Measurements from ENCODE around the gene SCMH1.
"Not testable (repeated sequence)": the region's sequence is repeated elsewhere in the genome, so short reads cannot be mapped to it uniquely, and the experiment has no call there.

The SCMH1 gene

DNA sequence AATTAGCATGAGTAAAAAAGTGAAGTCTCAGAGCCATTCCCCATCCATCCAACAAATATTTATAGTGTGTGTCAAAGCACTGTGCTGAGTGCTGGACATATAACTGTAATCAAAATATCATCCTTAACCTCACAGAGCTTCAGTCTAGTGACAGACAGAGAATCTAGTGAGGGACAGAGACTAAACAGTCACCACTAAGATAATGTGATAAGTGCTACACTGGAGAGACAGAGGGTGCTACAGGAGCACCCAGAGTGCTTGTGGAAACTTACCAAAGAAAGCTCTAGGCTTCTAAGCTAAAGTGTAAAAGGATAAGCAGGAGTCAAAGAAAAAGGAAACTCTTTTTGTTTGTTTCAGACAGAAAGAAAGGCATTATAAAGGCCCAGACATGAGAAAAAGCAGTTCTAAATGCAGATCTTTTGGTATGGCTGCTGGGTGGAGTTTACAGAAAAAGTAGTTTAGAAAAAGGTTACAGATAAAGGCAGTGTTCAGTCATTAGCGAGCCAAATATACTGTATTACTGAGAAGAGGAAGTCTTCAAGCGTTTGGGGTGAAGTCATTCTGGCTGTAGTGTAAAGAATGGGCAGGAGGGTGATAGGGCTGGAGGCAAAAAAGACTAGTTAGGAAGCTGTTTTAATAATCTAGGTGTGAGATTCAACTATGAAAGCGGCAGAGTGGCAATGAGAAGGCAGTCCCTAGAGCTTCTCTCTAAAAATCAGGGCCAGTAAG lies 83.8 kb downstream of the SCMH1 start:
- no peak for DNase-seq (ENCODE audit: extremely low read depth in 1 of 2, low read depth in 1 of 2)

DNA sequence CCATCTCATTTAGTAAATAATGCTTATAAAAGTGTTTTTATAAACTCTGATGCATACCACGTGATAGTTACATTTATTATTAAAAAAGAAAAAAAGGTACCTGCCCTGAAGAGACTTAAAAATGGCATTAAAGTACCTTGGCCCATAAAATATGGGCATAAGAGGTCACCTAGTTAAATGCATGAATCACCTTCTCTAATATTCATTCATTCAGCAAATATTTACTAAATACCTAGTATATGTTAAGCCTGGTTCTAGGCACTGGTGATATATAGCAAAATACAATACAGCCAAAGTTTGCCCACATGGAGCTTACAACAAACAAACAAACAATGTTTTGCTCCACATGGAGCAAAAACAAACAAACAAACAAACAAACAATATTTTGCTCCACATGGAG lies 87.0 kb downstream of the SCMH1 start:
- no peak for DNase-seq (ENCODE audit: extremely low read depth in 1 of 2, low read depth in 1 of 2)

- DNase-seq (ENCODE audit: extremely low read depth in 1 of 2, low read depth in 1 of 2) = no peak
These were observed 88.3 kb downstream of the SCMH1 start for GRCh38 chr1:41153750-41154274.

GRCh38 chr1:41152622-41153044 lies 89.5 kb downstream of the SCMH1 start:
- no peak for DNase-seq (ENCODE audit: extremely low read depth in 1 of 2, low read depth in 1 of 2)

DNA sequence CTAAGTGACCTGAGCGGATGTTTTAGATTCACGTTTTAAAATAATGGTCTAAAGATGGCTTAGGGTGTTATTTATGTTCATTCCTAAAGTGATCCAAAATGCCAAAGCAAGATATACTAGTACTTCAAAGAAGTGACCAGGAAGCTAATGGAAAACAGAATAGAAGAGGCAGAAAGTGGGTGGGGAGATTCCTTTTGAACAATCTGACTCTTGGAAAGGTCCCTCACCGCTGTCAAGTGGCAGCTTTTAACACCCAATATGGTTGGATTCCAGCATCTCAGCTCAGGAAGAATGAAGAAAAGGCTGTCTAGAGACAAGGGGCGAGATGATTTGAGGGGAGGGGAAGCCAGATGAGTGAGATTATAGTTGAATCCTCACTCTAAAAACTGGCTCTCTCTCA lies 90.3 kb downstream of the SCMH1 start:
- no peak for DNase-seq (ENCODE audit: extremely low read depth in 1 of 2, low read depth in 1 of 2)

GRCh38 chr1:41149570-41149969 lies 92.5 kb downstream of the SCMH1 start:
- DNase-seq (ENCODE audit: extremely low read depth in 1 of 2, low read depth in 1 of 2) = no peak

DNA sequence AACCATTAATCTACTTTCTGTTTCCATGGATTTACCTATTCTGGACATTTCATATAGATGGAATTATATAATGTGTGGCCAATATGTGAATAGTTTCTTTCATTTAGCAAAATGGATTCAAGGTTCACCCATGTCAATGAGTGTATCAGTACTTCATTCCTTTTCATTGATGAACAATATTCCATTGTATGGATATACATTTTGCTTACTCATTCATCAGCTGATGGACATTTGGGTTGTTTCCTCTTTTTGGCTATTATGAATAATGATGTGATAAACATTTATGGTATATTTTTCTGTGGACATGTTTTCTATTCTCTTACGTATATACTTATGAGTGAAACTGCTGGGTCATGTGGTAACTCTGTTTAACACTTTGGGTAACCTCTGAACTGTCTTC lies 97.8 kb downstream of the SCMH1 start:
- no peak for DNase-seq (ENCODE audit: extremely low read depth in 1 of 2, low read depth in 1 of 2)

DNA sequence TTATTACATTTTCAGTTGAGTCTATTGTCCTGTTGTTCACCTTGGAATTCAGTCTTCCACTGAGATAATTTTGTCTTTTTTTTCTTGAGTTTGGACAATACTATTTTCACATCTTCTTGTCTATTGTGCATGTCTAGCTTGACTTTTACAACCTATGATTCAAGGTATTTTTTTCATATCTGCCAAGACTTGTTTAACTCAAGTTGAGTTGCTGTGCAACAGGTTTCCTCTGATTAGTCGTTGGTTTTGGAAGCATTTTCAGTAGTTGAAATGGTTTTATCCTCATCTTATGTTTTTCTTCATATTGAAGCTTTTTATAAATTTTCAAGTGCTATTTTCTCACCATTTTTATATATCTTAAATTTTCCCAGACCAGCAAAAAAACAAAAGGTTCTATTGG lies 103.6 kb downstream of the SCMH1 start:
- DNase-seq (ENCODE audit: extremely low read depth in 1 of 2, low read depth in 1 of 2) = no peak

- DNase-seq (ENCODE audit: extremely low read depth in 1 of 2, low read depth in 1 of 2) = no peak
These were observed 106.7 kb downstream of the SCMH1 start for GRCh38 chr1:41135196-41135947.

DNA sequence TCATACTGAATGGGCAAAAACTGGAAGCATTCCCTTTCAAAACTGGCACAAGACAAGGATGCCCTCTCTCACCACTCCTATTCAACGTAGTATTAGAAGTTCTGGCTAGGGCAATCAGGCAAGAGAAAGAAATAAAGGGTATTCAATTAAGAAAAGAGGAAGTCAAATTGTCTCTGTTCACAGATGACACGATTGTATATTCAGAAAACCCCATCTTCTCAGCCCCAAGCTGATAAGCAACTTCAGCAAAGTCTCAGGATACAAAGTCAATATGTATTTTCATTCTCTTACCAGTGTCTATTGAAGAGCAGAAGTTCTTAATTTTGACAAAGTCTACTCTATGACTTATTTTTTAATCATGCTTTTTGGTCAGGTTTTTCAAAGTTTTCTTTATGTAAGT lies 107.8 kb downstream of the SCMH1 start:
- DNase-seq (ENCODE audit: extremely low read depth in 1 of 2, low read depth in 1 of 2) = not testable (repeated sequence)

GRCh38 chr1:41122851-41123518 lies 119.1 kb downstream of the SCMH1 start:
- no peak for DNase-seq (ENCODE audit: extremely low read depth in 1 of 2, low read depth in 1 of 2)

DNA sequence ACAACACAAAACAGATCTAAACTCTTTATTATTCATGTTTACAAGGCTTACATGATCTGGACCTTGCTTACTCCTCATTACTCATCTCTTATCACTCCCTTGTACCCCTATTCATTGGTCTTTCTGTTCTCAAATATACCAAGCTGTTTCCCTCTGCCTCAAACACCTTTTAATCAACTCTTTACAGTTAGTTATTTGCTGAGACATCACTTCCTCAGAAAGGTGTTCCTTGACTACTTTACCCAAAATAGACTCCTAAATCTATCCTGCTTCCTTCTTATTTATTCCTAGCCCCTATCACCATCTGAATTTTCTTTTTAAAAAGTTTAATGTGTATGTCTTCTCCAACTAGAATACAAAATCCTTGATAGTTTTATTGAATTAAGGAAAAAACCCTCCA lies 120.0 kb downstream of the SCMH1 start:
- no peak for DNase-seq (ENCODE audit: extremely low read depth in 1 of 2, low read depth in 1 of 2)

DNA sequence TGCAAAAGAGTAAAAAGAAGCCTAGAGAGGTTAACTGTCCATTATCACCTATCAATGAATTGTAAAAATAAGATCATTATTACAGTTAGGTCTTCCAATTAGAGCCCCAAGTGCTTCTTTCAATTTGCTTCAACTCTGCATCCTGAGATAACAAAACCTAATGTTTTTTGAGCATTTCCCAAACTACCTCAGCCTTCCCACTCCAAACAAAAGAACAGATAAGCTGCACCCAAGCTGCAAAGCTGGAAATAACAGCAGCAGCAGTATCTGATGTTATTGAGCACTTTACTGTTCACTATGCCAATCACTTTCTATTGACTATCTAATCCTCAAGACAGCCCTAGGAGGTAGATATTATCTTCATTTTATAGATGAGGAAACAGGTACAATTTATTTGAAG lies 123.5 kb downstream of the SCMH1 start:
- DNase-seq (ENCODE audit: extremely low read depth in 1 of 2, low read depth in 1 of 2) = no peak

DNA sequence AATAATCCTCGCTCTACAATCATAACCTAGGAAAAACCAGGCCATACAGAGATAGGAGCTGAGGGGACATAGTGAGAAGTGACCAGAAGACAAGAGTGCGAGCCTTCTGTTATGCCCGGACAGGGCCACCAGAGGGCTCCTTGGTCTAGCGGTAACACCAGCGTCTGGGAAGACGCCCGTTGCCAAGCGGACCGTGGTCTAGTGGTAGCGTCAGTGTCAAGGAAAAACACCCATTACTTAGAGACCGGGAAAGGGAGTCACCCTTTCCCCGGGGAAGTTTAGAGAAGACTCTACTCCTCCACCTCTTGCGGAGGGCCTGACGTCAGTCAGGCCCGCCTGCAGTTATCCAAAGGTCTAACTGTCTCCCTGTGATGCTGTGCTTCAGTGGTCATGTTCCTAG lies 124.9 kb downstream of the SCMH1 start:
- not testable (repeated sequence) for DNase-seq (ENCODE audit: extremely low read depth in 1 of 2, low read depth in 1 of 2)

- no peak for DNase-seq (ENCODE audit: extremely low read depth in 1 of 2, low read depth in 1 of 2)
These were observed 131.4 kb downstream of the SCMH1 start for GRCh38 chr1:41110736-41111135.

- no peak for DNase-seq (ENCODE audit: extremely low read depth in 1 of 2, low read depth in 1 of 2)
These were observed 131.8 kb downstream of the SCMH1 start for GRCh38 chr1:41110286-41110685.

- no peak for DNase-seq (ENCODE audit: extremely low read depth in 1 of 2, low read depth in 1 of 2)
These were observed 132.6 kb downstream of the SCMH1 start for GRCh38 chr1:41109310-41110197.

- no peak for DNase-seq (ENCODE audit: extremely low read depth in 1 of 2, low read depth in 1 of 2)
These were observed 133.3 kb downstream of the SCMH1 start for GRCh38 chr1:41108696-41109275.

DNA sequence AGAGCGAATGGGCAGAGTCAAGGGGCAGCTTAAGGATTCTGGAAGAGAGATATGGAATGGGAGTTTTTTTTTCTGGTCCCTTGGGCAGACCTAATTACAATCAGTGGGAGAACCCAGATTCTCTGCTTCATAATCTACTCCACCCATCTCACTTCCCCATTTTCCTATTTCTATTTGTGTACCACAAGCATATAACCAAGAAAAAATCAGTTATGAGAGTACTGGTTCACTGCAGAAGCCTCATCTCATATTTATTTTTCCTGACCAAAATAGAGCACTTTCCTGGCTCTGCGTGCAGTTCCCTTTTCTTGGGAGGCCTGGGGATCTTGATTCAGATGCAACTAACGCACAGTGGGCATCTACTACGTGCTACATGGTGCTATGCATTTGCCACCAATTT lies 138.3 kb downstream of the SCMH1 start:
- DNase-seq (ENCODE audit: extremely low read depth in 1 of 2, low read depth in 1 of 2) = no peak

DNA sequence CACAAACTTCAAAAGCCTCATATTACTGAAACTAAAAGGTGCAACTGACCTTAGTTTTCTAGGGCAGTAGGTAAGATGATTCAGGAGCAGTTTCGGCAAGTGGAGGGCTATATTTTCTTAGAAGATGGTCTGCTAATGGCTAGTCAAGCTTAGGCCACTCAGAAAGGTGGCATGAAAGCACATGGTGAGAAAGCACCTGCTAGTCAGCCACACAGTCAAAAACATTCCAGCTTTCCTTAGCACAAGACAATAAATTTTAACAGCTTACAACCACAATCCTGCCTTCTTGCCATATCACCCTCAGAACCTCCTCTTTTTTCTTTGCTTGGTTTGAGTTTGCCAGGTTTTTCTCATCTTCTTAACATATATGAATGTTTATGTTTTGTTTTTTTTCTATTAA lies 139.5 kb downstream of the SCMH1 start:
- no peak for DNase-seq (ENCODE audit: extremely low read depth in 1 of 2, low read depth in 1 of 2)

Measured in stimulated activated CD8-positive, alpha-beta memory T cell treated with anti-CD3 and anti-CD28 coated beads, Interleukin-7, amount 100 ng/mL, for 48 hours (primary cell).